GM12878 (cell line): ENCODE data around the gene DLG4. TPM values are rescaled to one million over a fixed set of nuclear protein-coding genes. Genes with fewer than 3 reads are reported as not detected.

Experiments used
- ATF2 ChIP-seq: IDR thresholded peaks from 2 replicates; pipeline ENCODE4 v1.6.1; 2012; ENCODE audit warnings: low read length, inconsistent platforms
- CHD2 ChIP-seq: IDR thresholded peaks from 2 replicates; pipeline ENCODE4 v1.6.1; 2011; ENCODE audit warnings: low read depth, low read length, improper control_type of control experiment, borderline replicate concordance
- CHD4 ChIP-seq: fragments of 200-600 bp; sonication (generic); IDR thresholded peaks from 2 replicates; pipeline ENCODE4 v1.6.1; 2016; ENCODE audit warnings: mild to moderate bottlenecking
- E4F1 ChIP-seq: fragments of 450-650 bp; IDR thresholded peaks from 2 replicates; pipeline ENCODE4 v1.6.1; 2018; ENCODE audit warnings: borderline replicate concordance, mild to moderate bottlenecking; ENCODE audit not compliant: partially characterized antibody
- EGR1 ChIP-seq, 2 experiments: IDR thresholded peaks; 1 replicate in 1 of 2; 2 replicates in 1 of 2; pipeline ENCODE4 v1.6.1; 2011 to 2012; ENCODE audit warnings: low read depth in 2 of 2, low read length in 2 of 2, borderline replicate concordance in 1 of 2, mild to moderate bottlenecking in 1 of 2, moderate library complexity in 1 of 2
- HCFC1 ChIP-seq: fragments of 150-350 bp; IDR thresholded peaks from 2 replicates; pipeline ENCODE4 v1.6.1; 2014; ENCODE audit warnings: low read length
- HDGF ChIP-seq: fragments of 450-650 bp; IDR thresholded peaks from 2 replicates; pipeline ENCODE4 v1.6.1; 2016; ENCODE audit warnings: antibody characterized with exemption
- NFXL1 ChIP-seq: fragments of 450-650 bp; IDR thresholded peaks from 2 replicates; pipeline ENCODE4 v1.6.1; 2017; ENCODE audit warnings: antibody characterized with exemption, mild to moderate bottlenecking, borderline replicate concordance
- NFYA ChIP-seq: IDR thresholded peaks from 2 replicates; pipeline ENCODE4 v1.6.1; 2011; ENCODE audit warnings: low read depth, mild to moderate bottlenecking, low read length, improper control_type of control experiment, borderline replicate concordance
- NRF1 ChIP-seq: conservative IDR thresholded peaks from 2 replicates; pipeline ENCODE4 v1.6.1; 2011; ENCODE audit warnings: mild to moderate bottlenecking, low read depth, low read length, improper control_type of control experiment
- PML ChIP-seq: IDR thresholded peaks from 2 replicates; pipeline ENCODE4 v1.6.1; 2012; ENCODE audit warnings: low read length, inconsistent platforms
- SMC3 ChIP-seq: IDR thresholded peaks from 2 replicates; pipeline ENCODE4 v1.6.1; 2011; ENCODE audit warnings: low read length, improper control_type of control experiment, borderline replicate concordance
- SP1 ChIP-seq: IDR thresholded peaks from one replicate; pipeline ENCODE4 v1.6.1; 2011; ENCODE audit warnings: low read depth, low read length
- TAF1 ChIP-seq: IDR thresholded peaks from 2 replicates; pipeline ENCODE4 v1.6.1; 2011; ENCODE audit warnings: mild to moderate bottlenecking, low read depth, low read length, borderline replicate concordance
- TARDBP ChIP-seq: IDR thresholded peaks from 2 replicates; pipeline ENCODE4 v1.6.1; 2016; ENCODE audit warnings: borderline replicate concordance
- TCF12 ChIP-seq: IDR thresholded peaks from 2 replicates; pipeline ENCODE4 v1.6.1; 2011; ENCODE audit warnings: low read depth, mild to moderate bottlenecking, low read length
- ZBTB11 ChIP-seq: fragments of 450-650 bp; formaldehyde crosslinking; IDR thresholded peaks from 2 replicates; pipeline ENCODE4 v1.5.0; 2022; ENCODE audit warnings: mild to moderate bottlenecking, missing genetic modification characterization
- ZBTB40 ChIP-seq: fragments of 450-650 bp; IDR thresholded peaks from 2 replicates; pipeline ENCODE4 v1.6.1; 2016; ENCODE audit warnings: mild to moderate bottlenecking, moderate library complexity, borderline replicate concordance
- ZNF207 ChIP-seq: fragments of 450-650 bp; IDR thresholded peaks from 2 replicates; pipeline ENCODE4 v1.6.1; 2014; ENCODE audit warnings: antibody characterized with exemption, mild to moderate bottlenecking, borderline replicate concordance
- polyA plus RNA-seq, 11 experiments: library from polyadenylated mRNA; depleted of rRNA in 4 of 11; unstranded in 6 of 11; stranded (reverse) in 5 of 11; fragments of >200 nt; fragmentation: Nextera tagmentation in 4 of 11; fragmentation: Illumina TruSeq in 1 of 11; extraction: Ambion mirVana in 4 of 11; extraction: Trizol in 1 of 11; gene quantifications; 1 replicate in 1 of 11; 2 replicates in 10 of 11; pipeline versions ENCODE4 v1.2.1 to v1.2.3, GENCODE V29; 2011 to 2016; ENCODE audit warnings: inconsistent platforms in 2 of 11, missing spikeins in 2 of 11, low read depth in 1 of 11
- total RNA-seq, 4 experiments: library from RNA; depleted of rRNA in 3 of 4; stranded (reverse); fragments of >200 nt in 3 of 4; fragmentation: Illumina TruSeq in 1 of 4; extraction: Trizol in 1 of 4; gene quantifications; 2 replicates each; pipeline versions ENCODE4 v1.2.1 to v1.2.3, GENCODE V29; 2013 to 2021

The DLG4 gene
- total and polyA plus RNA-seq, 10 of the 15 experiments (the other 5 are each of a cell fraction or from before 2014, with no cell fraction given): 0.07 to 4.1 (median 1.3) TPM

- no peak for TF ChIP-seq NFYA
- peak; percentile 91 for TF ChIP-seq SP1
- TF ChIP-seq PML: no peak
- TF ChIP-seq ZNF207: no peak
- TF ChIP-seq CHD2: peak; percentile 68
- TF ChIP-seq TCF12: no peak
- peak in 1 of 2 experiments; percentile 69; a peak in 1 of 3 replicates for TF ChIP-seq EGR1 (IDR thresholded peaks at IDR 0.05; ENCODE audit: borderline replicate concordance in 1 of 2, low read depth in 2 of 2, low read length in 2 of 2)
- no peak for TF ChIP-seq E4F1
- TF ChIP-seq ATF2: no peak
- TF ChIP-seq TARDBP: no peak
- TF ChIP-seq ZBTB40: no peak
- TF ChIP-seq HDGF: peak; percentile 98
- 0 out of 2 replicates have a peak, but pooled peaks have one; percentile 5 for TF ChIP-seq SMC3
- no peak for TF ChIP-seq TAF1
- no peak for TF ChIP-seq ZBTB11 (CRISPR knock-in tag)
- no peak for TF ChIP-seq NRF1
- no peak; the same call in 1 of the 2 replicates for TF ChIP-seq HCFC1
- TF ChIP-seq CHD4: no peak
- no peak for TF ChIP-seq NFXL1
Measured at GRCh38 chr17:7214300-7215135, 5.1 kb downstream of the DLG4 start (continued).
